OCI-LY1 (cell line): ENCODE data around the gene TUBG1.

Source experiments
- H2AFZ ChIP-seq: fragments of 200-600 bp; sonication (generic), shearing (Covaris generic); 2 replicates; pipeline ENCODE4 v1.6.0; 2014; ENCODE audit warnings: antibody characterized with exemption, mild to moderate bottlenecking, low read length
- H3F3A ChIP-seq: fragments of 200-600 bp; sonication (generic), shearing (Covaris generic); 2 replicates; pipeline ENCODE4 v1.6.0; 2014; ENCODE audit warnings: mild to moderate bottlenecking, antibody characterized with exemption, low read length, moderate library complexity; ENCODE audit not compliant: insufficient read depth
- H3K27ac ChIP-seq: fragments of 200-600 bp; sonication (generic); 2 replicates; pipeline ENCODE4 v1.5.1; 2014; ENCODE audit warnings: low read length, mixed run types, mild to moderate bottlenecking, low read depth; ENCODE audit not compliant: poor library complexity, severe bottlenecking
- H3K27me3 ChIP-seq: fragments of 200-600 bp; sonication (generic); 2 replicates; pipeline ENCODE4 v1.6.0; 2014; ENCODE audit warnings: antibody characterized with exemption, mild to moderate bottlenecking, low read length, moderate library complexity; ENCODE audit not compliant: insufficient read depth
- H3K36me3 ChIP-seq: fragments of 200-600 bp; sonication (generic); 2 replicates; pipeline ENCODE4 v1.6.1; 2014; ENCODE audit warnings: mild to moderate bottlenecking, antibody characterized with exemption, low read length, moderate library complexity, mixed read lengths; ENCODE audit not compliant: insufficient read depth
- H3K4me1 ChIP-seq: fragments of 200-600 bp; sonication (generic); 2 replicates; pipeline ENCODE4 v1.5.1; 2014; ENCODE audit warnings: mild to moderate bottlenecking, low read length, moderate library complexity; ENCODE audit not compliant: insufficient read depth, severe bottlenecking
- H3K4me2 ChIP-seq: fragments of 200-600 bp; sonication (generic), shearing (Covaris generic); 2 replicates; pipeline ENCODE4 v1.6.1; 2014; ENCODE audit warnings: low read length
- H3K4me3 ChIP-seq: fragments of 200-600 bp; sonication (generic); 2 replicates; pipeline ENCODE4 v1.5.1; 2014; ENCODE audit warnings: low read length, low read depth, mild to moderate bottlenecking, mixed read lengths; ENCODE audit not compliant: poor library complexity, severe bottlenecking
- H3K79me2 ChIP-seq: fragments of 200-600 bp; shearing (Covaris generic); 2 replicates; pipeline ENCODE4 v1.6.1; 2016; ENCODE audit warnings: mixed run types, low read length, mixed read lengths; ENCODE audit not compliant: insufficient read depth
- H3K9ac ChIP-seq: fragments of 200-600 bp; sonication (generic), shearing (Covaris generic); 2 replicates; pipeline ENCODE4 v1.6.1; 2014; ENCODE audit warnings: mild to moderate bottlenecking, low read length, mixed read lengths
- H3K9me2 ChIP-seq: fragments of 200-600 bp; sonication (generic), shearing (Covaris generic); 2 replicates; pipeline ENCODE4 v1.6.1; 2014; ENCODE audit warnings: low read depth, mild to moderate bottlenecking, low read length, mixed read lengths
- H3K9me3 ChIP-seq: fragments of 200-600 bp; shearing (Covaris generic); 2 replicates; pipeline ENCODE4 v1.6.1; 2014; ENCODE audit warnings: low read length, mixed read lengths
- H4K20me1 ChIP-seq: fragments of 200-600 bp; sonication (generic), shearing (Covaris generic); 2 replicates; pipeline ENCODE4 v1.6.0; 2016; ENCODE audit warnings: mild to moderate bottlenecking, low read length; ENCODE audit not compliant: insufficient read depth
- EZH2 ChIP-seq: fragments of 200-600 bp; sonication (generic), shearing (Covaris generic); IDR thresholded peaks from 2 replicates; pipeline ENCODE4 v1.8.0; 2017; ENCODE audit warnings: borderline replicate concordance, mixed run types, mild to moderate bottlenecking, antibody characterized with exemption, low read length, moderate library complexity, mixed read lengths
- TF ChIP-seq, protein P1 (sequence below): fragments of 200-600 bp; sonication (generic), shearing (Covaris generic); IDR thresholded peaks from 2 replicates; pipeline ENCODE4 v1.5.1; 2017; ENCODE audit warnings: mild to moderate bottlenecking, antibody characterized with exemption, low read length, moderate library complexity, mixed read lengths

Gene TUBG1

GRCh38 chr17:42563950-42564349 lies 45.5 kb upstream of the TUBG1 start:
- H3K4me3 ChIP-seq = no peak overlapping the region
- no peak overlapping the region; the same call in 1 of the 2 replicates for H3K9ac ChIP-seq
- TF ChIP-seq, protein P1, sequence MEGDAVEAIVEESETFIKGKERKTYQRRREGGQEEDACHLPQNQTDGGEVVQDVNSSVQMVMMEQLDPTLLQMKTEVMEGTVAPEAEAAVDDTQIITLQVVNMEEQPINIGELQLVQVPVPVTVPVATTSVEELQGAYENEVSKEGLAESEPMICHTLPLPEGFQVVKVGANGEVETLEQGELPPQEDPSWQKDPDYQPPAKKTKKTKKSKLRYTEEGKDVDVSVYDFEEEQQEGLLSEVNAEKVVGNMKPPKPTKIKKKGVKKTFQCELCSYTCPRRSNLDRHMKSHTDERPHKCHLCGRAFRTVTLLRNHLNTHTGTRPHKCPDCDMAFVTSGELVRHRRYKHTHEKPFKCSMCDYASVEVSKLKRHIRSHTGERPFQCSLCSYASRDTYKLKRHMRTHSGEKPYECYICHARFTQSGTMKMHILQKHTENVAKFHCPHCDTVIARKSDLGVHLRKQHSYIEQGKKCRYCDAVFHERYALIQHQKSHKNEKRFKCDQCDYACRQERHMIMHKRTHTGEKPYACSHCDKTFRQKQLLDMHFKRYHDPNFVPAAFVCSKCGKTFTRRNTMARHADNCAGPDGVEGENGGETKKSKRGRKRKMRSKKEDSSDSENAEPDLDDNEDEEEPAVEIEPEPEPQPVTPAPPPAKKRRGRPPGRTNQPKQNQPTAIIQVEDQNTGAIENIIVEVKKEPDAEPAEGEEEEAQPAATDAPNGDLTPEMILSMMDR = no peak
- no peak for TF ChIP-seq EZH2
- peaks cover 35% of the 10 kb centered on the region for H3K36me3 ChIP-seq
- H3K27me3 ChIP-seq = no peaks in the 10 kb centered on the region
- H3K79me2 ChIP-seq = no peaks in the 10 kb centered on the region
- H2AFZ ChIP-seq = no peak overlapping the region
- no peaks in the 10 kb centered on the region for H4K20me1 ChIP-seq
- H3K4me1 ChIP-seq = peaks cover 48% of the 10 kb centered on the region
- peak overlapping the region; percentile 87 for H3K4me2 ChIP-seq
- no peaks in the 10 kb centered on the region for H3K9me2 ChIP-seq
- H3K27ac ChIP-seq = no peak overlapping the region
- H3F3A ChIP-seq = no peaks in the 10 kb centered on the region; the same call in 1 of the 2 replicates
- no peaks in the 10 kb centered on the region for H3K9me3 ChIP-seq

GRCh38 chr17:42564815-42565522 lies 44.5 kb upstream of the TUBG1 start:
- H3K79me2 ChIP-seq = no peaks in the 10 kb centered on the region
- no peak overlapping the region for H3K9ac ChIP-seq

DNA sequence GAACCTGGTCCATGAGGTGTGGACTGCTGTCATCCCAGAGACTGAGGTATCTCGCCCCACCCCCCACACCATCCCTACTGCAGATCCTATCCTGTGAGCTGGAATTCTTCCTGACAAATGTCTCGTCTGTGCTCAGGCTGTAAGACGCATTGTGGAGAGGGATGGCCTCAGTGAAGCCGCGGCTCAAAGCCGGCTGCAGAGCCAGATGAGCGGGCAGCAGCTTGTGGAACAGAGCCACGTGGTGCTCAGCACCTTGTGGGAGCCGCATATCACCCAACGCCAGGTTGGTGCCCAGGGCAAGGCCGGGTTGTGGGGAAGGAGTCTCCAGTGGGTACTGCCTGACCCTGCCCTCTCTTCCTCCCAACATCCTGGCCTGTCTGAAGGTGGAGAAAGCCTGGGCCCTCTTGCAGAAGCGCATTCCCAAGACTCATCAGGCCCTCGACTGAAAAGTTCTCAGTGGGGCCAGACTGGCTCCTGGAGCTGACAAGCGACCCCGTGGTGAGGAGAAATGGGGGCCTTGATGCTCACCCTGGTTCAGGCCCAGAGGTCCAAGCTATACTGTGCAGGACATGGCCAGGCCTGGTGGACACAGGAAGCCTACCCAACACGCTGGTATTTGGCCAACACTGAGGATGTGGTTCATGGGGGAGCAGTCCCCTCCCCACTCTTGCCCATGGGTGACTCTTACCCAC lies 43.8 kb upstream of the TUBG1 start:
- H3K4me2 ChIP-seq = no peak overlapping the region
- peaks cover 53% of the 10 kb centered on the region for H3K36me3 ChIP-seq
- no peak overlapping the region for H3K27ac ChIP-seq
- peak overlapping the region; percentile 76 for H3K4me3 ChIP-seq
- H3K27me3 ChIP-seq = no peaks in the 10 kb centered on the region
- H2AFZ ChIP-seq = no peak overlapping the region
- no peaks in the 10 kb centered on the region for H3K79me2 ChIP-seq
- H3K9ac ChIP-seq = no peak overlapping the region; the same call in 1 of the 2 replicates
- H3K9me3 ChIP-seq = no peaks in the 10 kb centered on the region
- TF ChIP-seq EZH2 = no peak
- TF ChIP-seq, protein P1 = no peak
- peaks cover 44% of the 10 kb centered on the region for H3K4me1 ChIP-seq
- no peaks in the 10 kb centered on the region for H4K20me1 ChIP-seq
- H3K9me2 ChIP-seq = no peaks in the 10 kb centered on the region
- no peaks in the 10 kb centered on the region; the same call in 1 of the 2 replicates for H3F3A ChIP-seq

More at GRCh38 chr17:42564815-42565522, 44.5 kb upstream of the TUBG1 start:
- Histone ChIP-seq H3K27ac (no peak overlapping the region), H3K27me3 (no peaks in the 10 kb centered on the region), H3K4me3 (no peak overlapping the region), H3F3A (no peaks in the 10 kb centered on the region; the same call in 1 of the 2 replicates), H3K4me2 (no peak overlapping the region), H2AFZ (no peak overlapping the region), H3K4me1 (peaks cover 48% of the 10 kb centered on the region), H4K20me1 (no peaks in the 10 kb centered on the region), H3K36me3 (peaks cover 46% of the 10 kb centered on the region), H3K9me2 (no peaks in the 10 kb centered on the region), H3K9me3 (no peaks in the 10 kb centered on the region)
- no peak for TF ChIP-seq EZH2
- TF ChIP-seq, protein P1 = no peak
